ENCODE data around the gene CUEDC1. TPM values are rescaled to one million over a fixed set of nuclear protein-coding genes. Genes with fewer than 3 reads are reported as not detected.
"Not testable (repeated sequence)": the region's sequence is repeated elsewhere in the genome, so short reads cannot be mapped to it uniquely, and the experiment has no call there.

CUEDC1 gene
- total RNA-seq, 4 donors from 2014 or later = 17.1 to 25.7 (median 22.1) TPM

DNA sequence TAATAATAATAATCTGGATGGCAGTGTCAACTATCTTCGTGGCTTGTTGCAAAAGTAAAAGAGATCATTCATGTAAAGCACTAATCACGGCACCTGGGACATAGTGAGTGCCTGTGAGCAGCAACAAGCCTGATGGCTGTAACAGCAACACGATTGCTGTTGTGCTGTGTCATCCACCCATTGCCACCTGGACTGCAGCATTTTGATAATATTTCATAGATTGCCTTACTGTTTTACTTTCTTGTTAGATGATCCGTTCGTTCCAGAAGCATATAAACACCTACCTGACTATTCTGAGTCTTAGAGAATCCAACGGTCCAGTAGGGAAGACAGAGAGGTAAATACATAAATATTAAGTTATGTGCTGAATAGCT lies 102.3 kb downstream of the CUEDC1 start:
- TF ChIP-seq, protein P1, sequence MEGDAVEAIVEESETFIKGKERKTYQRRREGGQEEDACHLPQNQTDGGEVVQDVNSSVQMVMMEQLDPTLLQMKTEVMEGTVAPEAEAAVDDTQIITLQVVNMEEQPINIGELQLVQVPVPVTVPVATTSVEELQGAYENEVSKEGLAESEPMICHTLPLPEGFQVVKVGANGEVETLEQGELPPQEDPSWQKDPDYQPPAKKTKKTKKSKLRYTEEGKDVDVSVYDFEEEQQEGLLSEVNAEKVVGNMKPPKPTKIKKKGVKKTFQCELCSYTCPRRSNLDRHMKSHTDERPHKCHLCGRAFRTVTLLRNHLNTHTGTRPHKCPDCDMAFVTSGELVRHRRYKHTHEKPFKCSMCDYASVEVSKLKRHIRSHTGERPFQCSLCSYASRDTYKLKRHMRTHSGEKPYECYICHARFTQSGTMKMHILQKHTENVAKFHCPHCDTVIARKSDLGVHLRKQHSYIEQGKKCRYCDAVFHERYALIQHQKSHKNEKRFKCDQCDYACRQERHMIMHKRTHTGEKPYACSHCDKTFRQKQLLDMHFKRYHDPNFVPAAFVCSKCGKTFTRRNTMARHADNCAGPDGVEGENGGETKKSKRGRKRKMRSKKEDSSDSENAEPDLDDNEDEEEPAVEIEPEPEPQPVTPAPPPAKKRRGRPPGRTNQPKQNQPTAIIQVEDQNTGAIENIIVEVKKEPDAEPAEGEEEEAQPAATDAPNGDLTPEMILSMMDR (IDR thresholded peaks at IDR 0.05) = no peak
- no peak for DNase-seq (ENCODE audit: low spot score)
- no peak for ATAC-seq (ENCODE audit: low FRiP score)

DNA sequence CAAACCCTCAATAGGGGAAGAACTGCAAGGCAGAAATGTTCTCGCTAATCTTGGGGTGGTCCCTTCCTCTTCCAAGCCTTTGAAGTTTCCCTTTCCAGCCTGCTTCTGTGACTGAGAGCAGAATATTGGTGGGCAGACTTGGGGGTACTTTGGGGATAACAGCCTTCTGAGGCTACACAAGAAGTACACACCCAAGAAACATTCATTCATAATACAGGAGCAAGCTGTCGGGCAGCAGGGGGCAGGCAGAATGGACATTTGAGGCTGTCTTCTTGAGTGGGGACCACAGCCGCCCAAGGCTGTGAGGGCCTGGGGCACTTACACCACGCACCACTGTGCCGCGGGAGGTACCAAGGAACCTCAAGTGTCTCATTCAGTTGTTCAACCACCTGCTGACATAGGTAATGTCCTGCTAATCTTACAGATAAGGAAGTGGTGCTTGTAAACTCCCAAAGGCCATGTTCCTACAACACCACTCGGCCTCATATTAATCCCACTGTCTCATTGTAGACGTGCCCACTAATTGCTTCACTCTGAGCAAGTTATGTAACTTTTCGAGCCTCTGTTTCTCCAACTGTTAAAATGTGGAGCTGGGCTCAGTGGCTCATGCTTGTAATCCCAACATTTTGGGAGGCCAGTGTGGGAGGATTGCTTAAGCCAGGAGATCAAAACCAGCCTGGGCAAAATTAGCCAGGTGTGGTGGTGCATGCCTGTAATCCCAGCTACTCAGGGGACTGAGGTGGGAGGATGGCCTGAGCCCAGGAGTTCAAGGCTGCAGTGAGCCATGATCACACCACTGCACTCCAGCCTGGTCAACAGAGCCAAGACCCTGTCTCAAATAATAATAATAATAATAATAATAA lies 102.9 kb downstream of the CUEDC1 start:
- DNase-seq (ENCODE audit: low spot score) (no peak), ATAC-seq (ENCODE audit: low FRiP score) (no peak)
- TF ChIP-seq, protein P1 (IDR thresholded peaks at IDR 0.05) = no peak

DNA sequence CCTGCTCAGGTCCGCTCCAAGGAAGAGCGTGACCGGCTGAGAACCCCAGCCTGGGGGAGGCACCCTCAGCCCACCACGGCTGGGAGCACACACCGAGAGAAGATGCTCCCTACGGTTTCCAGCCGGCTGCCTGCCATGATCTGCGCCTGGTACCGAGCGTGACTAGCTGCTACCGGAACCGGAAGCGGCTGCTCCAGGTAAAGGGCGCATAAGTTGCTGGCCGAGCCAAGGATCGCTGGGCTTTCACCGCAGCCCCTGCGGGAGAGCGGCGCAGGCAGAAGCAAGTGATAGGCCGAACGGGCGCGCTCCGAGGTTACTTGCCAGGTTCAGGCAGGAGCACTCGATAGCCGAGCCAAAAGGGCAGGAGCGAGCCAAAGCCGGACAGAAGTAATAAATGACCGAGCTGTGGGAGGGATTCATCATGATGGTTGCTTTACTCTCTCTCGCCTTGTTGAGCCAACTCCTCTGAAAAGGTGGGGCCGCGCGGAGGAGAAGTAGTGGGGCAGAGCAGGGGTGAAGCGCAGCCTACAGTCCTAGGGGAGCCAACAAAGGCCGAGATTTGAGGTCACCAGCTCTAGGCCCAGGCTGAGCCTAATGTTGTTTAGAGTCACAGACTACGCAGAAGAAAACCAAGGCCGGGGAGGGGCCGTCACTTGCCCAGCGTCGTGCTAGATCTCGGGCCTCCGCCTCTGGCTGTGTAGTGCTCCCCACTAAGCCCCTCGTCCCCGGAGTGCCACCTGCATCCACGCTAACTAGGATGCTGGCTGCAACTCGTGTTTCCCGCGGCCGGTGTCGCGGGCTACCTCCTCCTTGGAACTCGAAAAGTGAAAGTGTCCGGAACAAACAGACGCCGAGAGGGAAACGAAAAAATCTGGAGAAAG lies 105.1 kb downstream of the CUEDC1 start, which contains the start of gene MRPS23:
MRPS23 (minus strand) TSS at position 171 of the 881 bp plus-strand sequence; CDS start at position 137, 34 bp downstream.
- ATAC-seq (ENCODE audit: low FRiP score) = peak; percentile 96
- TF ChIP-seq, protein P1 (IDR thresholded peaks at IDR 0.05) = no peak
- DNase-seq (ENCODE audit: low spot score) = peak; percentile 75

DNA sequence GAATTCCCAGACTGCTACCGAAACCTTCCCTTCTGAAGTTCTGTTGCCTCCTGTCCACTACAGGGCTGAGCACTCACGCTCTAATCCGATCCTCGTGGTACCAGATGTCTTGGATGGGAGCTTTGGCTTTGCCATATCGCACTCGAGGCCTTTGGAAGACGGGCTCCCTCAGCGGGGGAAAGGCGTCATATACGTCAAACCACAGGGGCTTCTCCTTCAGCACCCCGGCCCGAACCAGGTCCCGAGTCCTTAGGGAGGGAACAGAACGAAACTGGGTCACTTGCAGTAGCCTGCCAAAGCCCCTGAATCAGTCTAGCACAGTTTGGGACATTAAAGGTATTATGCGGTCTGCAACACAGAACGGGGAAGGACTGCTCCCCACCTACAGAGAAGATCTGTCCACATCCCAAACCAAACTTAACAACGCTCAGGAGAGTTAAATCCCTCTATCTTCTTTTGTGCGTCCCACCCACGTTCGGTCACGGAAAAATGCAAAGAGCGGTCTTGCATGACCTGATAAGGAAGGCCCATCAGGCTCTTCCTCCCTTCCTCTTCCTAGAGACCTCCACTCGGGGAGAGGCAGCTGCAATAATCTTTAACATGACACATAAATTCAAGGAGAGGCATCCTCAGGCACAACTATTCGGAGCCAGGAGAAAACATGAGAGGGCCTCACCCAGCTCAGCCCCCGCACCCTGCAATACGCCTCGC lies 105.9 kb downstream of the CUEDC1 start:
- ATAC-seq (ENCODE audit: low FRiP score) = no peak
- no peak for DNase-seq (ENCODE audit: low spot score)
- TF ChIP-seq, protein P1 (IDR thresholded peaks at IDR 0.05) = no peak

DNA sequence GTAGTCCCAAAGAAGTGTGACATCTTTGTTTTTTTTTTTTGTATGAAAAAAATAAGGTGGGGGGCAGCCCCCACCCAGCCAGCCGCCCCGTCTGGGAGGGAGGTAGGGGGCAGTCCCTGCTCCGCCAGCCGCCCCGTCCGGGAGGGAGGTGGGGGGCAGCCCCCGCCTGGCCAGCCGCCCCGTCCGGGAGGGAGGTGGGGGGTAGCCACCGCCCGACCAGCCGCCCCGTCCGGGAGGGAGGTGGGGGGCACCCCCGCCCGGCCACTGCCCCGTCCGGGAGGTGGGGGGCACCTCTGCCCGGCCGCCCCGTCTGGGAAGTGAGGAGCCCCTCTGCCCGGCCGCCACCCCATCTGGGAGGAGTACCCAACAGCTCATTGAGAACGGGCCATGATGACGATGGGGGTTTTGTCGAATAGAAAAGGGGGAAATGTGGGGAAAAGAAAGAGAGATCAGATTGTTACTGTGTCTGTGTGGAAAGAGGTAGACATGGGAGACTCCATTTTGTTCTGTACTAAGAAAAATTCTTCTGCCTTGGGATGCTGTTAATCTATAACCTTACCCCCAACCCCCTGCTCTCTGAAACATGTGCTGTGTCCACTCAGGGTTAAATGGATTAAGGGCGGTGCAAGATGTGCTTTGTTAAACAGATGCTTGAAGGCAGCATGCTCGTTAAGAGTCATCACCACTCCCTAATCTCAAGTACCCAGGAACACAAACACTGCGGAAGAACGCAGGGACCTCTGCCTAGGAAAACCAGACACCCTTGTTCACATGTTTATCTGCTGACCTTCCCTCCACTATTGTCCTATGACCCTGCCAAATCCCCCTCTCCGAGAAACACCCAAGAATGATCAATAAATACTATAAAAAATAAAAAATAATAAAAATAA lies 108.9 kb downstream of the CUEDC1 start:
- ATAC-seq (ENCODE audit: low FRiP score); DNase-seq (ENCODE audit: low spot score): not testable (repeated sequence)

DNA sequence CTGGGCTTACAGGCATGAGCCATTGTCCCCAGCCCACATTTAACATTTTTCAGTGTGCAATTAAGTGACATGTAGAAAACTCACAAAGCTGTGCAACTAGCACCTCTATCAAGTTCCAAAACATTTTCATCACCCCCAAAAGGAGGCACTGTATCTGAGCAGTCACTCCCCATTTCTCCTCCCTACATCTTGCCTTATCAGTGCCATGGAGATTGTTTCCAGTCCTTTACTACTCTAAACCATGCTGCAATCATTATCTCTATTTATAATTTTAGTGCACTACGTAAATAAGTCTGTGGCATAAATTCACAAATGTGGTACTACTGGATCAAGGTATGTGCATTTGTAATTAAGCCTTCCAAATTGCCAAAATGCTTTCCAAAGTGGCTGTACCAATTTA lies 112.9 kb downstream of the CUEDC1 start:
- TF ChIP-seq, protein P1 (IDR thresholded peaks at IDR 0.05) = no peak
- DNase-seq (ENCODE audit: low spot score) (no peak), ATAC-seq (ENCODE audit: low FRiP score) (no peak)

Measured in omental fat pad (tissue), 4 donors.